Cerebellar cortex (tissue), 1 donor: ENCODE data around the gene ANKRD2.

Source experiments
- DNase-seq: peaks from one replicate; pipeline ENCODE4 v3.0.0-alpha.2; 2015; ENCODE audit warnings: low spot score

Gene ANKRD2

GRCh38 chr10:97596101-97597082, 23.8 kb downstream of the ANKRD2 start:
- DNase-seq, result no peak

- DNase-seq, result no peak
Measured at GRCh38 chr10:97597778-97598177, 25.2 kb downstream of the ANKRD2 start.

- no peak for DNase-seq
Measured at GRCh38 chr10:97598407-97599271, 26.1 kb downstream of the ANKRD2 start.

GRCh38 chr10:97599272-97599619, 26.7 kb downstream of the ANKRD2 start:
- no peak for DNase-seq

GRCh38 chr10:97600616-97601015, 28.0 kb downstream of the ANKRD2 start:
- peak; percentile 72 for DNase-seq

- DNase-seq, result peak; percentile 77
Measured at GRCh38 chr10:97601268-97602215, 29.0 kb downstream of the ANKRD2 start.

GRCh38 chr10:97607095-97607636, 34.6 kb downstream of the ANKRD2 start:
- DNase-seq, result no peak

GRCh38 chr10:97608991-97609561, 36.5 kb downstream of the ANKRD2 start:
- peak; percentile 92 for DNase-seq

GRCh38 chr10:97611473-97611872, 38.9 kb downstream of the ANKRD2 start:
- no peak for DNase-seq

GRCh38 chr10:97612386-97612785, 39.8 kb downstream of the ANKRD2 start:
- DNase-seq, result peak; percentile 90

GRCh38 chr10:97618285-97618684, 45.7 kb downstream of the ANKRD2 start:
- no peak for DNase-seq

GRCh38 chr10:97618733-97619132, 46.2 kb downstream of the ANKRD2 start:
- DNase-seq, result no peak

- DNase-seq, result no peak
Measured at GRCh38 chr10:97623277-97623676, 50.7 kb downstream of the ANKRD2 start.

- DNase-seq, result no peak
Measured at GRCh38 chr10:97627731-97628130, 55.2 kb downstream of the ANKRD2 start.

- no peak for DNase-seq
Measured at GRCh38 chr10:97628228-97628627, 55.6 kb downstream of the ANKRD2 start.

- DNase-seq, result no peak
Measured at GRCh38 chr10:97629289-97629688, 56.7 kb downstream of the ANKRD2 start.

- DNase-seq, result no peak
Measured at GRCh38 chr10:97631098-97631497, 58.5 kb downstream of the ANKRD2 start.

- peak; percentile 95 for DNase-seq
Measured at GRCh38 chr10:97632949-97633884, 60.6 kb downstream of the ANKRD2 start, which contains the start of gene MORN4. Gene MORN4, minus strand, starts transcription at chr10:97633500. Its CDS starts 13,847 bp downstream, at chr10:97619653.
